K562 (cell line): ENCODE data around the gene PPP1R9B. TPM values are rescaled to one million over a fixed set of nuclear protein-coding genes. Genes with fewer than 3 reads are reported as not detected.

ENCODE experiments used
- ATAC-seq: fragments of 200-7000 bp; cut with Tn5 transposase; 3 replicates; pipeline ENCODE4 v1.9.1; 2020; ENCODE audit warnings: moderate library complexity
- BruUV-seq: library from RNA; stranded (reverse); fragments of 400-500 nt; replicated peaks from 2 replicates; lab custom pipeline; 2021; lab: Mats Ljungman, UMichigan
- CTCF ChIA-PET: fragments of 300-600 bp; formaldehyde crosslinking; extraction: SDS; loops from one replicate; lab custom pipeline; 2021; ENCODE audit warnings: low intra/inter-chr PET ratio; lab: Yijun Ruan, JAX
- POLR2A ChIA-PET: fragments of 300-600, 350-650 bp; sonication (Branson Sonifier 250); formaldehyde crosslinking; extraction: SDS; loops from one replicate; lab custom pipeline; 2021; ENCODE audit warnings: antibody characterized with exemption, inconsistent platforms; lab: Yijun Ruan, JAX
- DNase-seq, 4 experiments: peaks; one replicate each; pipeline versions ENCODE4 v3.0.0 to v3.0.0-alpha.2; 2011 to 2018; ENCODE audit warnings: low spot score in 3 of 4, mixed read lengths in 3 of 4; ENCODE audit errors: extremely low read depth in 1 of 4
- FAIRE-seq: peaks from 2 replicates; lab custom pipeline; 2011; peaks lifted over from hg19 to GRCh38; lab: Jason Lieb, UNC
- H2AFZ ChIP-seq: 2 replicates; pipeline ENCODE4 v1.6.0; 2011; ENCODE audit warnings: low read depth, low read length, control low read depth, inconsistent platforms
- H3K27ac ChIP-seq: fragments of 200-600 bp; 3 replicates; pipeline ENCODE4 v1.8.0; 2011; ENCODE audit warnings: low read depth, mild to moderate bottlenecking, control low read depth, inconsistent platforms, low read length, moderate library complexity, mixed read lengths; ENCODE audit errors: extremely low read depth
- H3K27me3 ChIP-seq, 2 experiments: fragments of 300-600 bp in 1 of 2; 2 replicates in 1 of 2; 3 replicates in 1 of 2; pipeline versions ENCODE4 v1.6.0 to v1.8.0; 2011; ENCODE audit warnings: inconsistent platforms in 2 of 2, low read length in 2 of 2, mild to moderate bottlenecking in 1 of 2, mixed read lengths in 1 of 2, moderate library complexity in 1 of 2; ENCODE audit not compliant: control insufficient read depth in 2 of 2, insufficient read depth in 2 of 2
- H3K36me3 ChIP-seq: fragments of 300-600 bp; 3 replicates; pipeline ENCODE4 v1.8.0; 2011; ENCODE audit warnings: mild to moderate bottlenecking, low read length, inconsistent platforms; ENCODE audit not compliant: control insufficient read depth, insufficient read depth
- H3K4me1 ChIP-seq, 2 experiments: fragments of 200-600 bp in 1 of 2; replicated peaks in 1 of 2; 2 replicates in 1 of 2; 3 replicates in 1 of 2; pipeline versions ENCODE4 v1.5.1 to v1.8.0; 2011; ENCODE audit warnings: inconsistent platforms in 2 of 2, low read length in 2 of 2, mild to moderate bottlenecking in 1 of 2, mixed read lengths in 1 of 2, moderate library complexity in 1 of 2; ENCODE audit not compliant: control insufficient read depth in 2 of 2, insufficient read depth in 2 of 2
- H3K4me2 ChIP-seq: 2 replicates; pipeline ENCODE4 v1.6.1; 2011; ENCODE audit warnings: low read length, control low read depth, inconsistent platforms, mixed read lengths; ENCODE audit not compliant: insufficient read depth
- H3K4me3 ChIP-seq: fragments of 200-600 bp; sonication (generic), shearing (Covaris generic); 2 replicates; pipeline ENCODE4 v1.5.1; 2016; ENCODE audit warnings: control low read depth, inconsistent platforms
- H3K79me2 ChIP-seq: fragments of 200-600 bp; 3 replicates; pipeline ENCODE4 v1.8.0; 2011; ENCODE audit warnings: low read length, inconsistent platforms; ENCODE audit not compliant: control insufficient read depth, insufficient read depth
- H3K9ac ChIP-seq, 2 experiments: 2 replicates each; pipeline versions ENCODE4 v1.6.0 to v1.6.1; 2011; ENCODE audit warnings: low read depth in 2 of 2, low read length in 2 of 2, control low read depth in 1 of 2, inconsistent platforms in 1 of 2, mild to moderate bottlenecking in 1 of 2, mixed read lengths in 1 of 2; ENCODE audit not compliant: insufficient read depth in 1 of 2
- H3K9me1 ChIP-seq: one replicate; pipeline ENCODE4 v1.6.0; 2011; ENCODE audit warnings: inconsistent platforms, mild to moderate bottlenecking, low read length, moderate library complexity; ENCODE audit not compliant: control insufficient read depth, insufficient read depth
- H3K9me3 ChIP-seq: replicated peaks from 2 replicates; pipeline ENCODE4 v1.5.1; 2011; ENCODE audit warnings: low read depth, low read length, inconsistent platforms; ENCODE audit not compliant: control insufficient read depth, insufficient read depth
- H4K20me1 ChIP-seq: replicated peaks from 2 replicates; pipeline ENCODE4 v1.6.1; 2011; ENCODE audit warnings: low read length, inconsistent platforms, mixed read lengths; ENCODE audit not compliant: control insufficient read depth, insufficient read depth
- BCOR ChIP-seq: fragments of 450-650 bp; IDR thresholded peaks from 2 replicates; pipeline ENCODE4 v1.6.1; 2016
- BRF1 ChIP-seq: IDR thresholded peaks from 3 replicates; pipeline ENCODE4 v1.6.1; 2011; ENCODE audit warnings: borderline replicate concordance, mild to moderate bottlenecking; ENCODE audit not compliant: insufficient read length; ENCODE audit errors: extremely low read depth
- CREBBP ChIP-seq: IDR thresholded peaks from one replicate; pipeline ENCODE4 v1.6.1; 2012; ENCODE audit warnings: low read depth, mild to moderate bottlenecking, control low read depth, inconsistent platforms, low read length
- CTBP1 ChIP-seq: fragments of 450-650 bp; IDR thresholded peaks from 2 replicates; pipeline ENCODE4 v1.6.1; 2016; ENCODE audit warnings: borderline replicate concordance
- ELF2 ChIP-seq: fragments of 250-450 bp; sonication (Bioruptor Pico); IDR thresholded peaks from 2 replicates; pipeline ENCODE4 v1.5.0; 2021; ENCODE audit warnings: mild to moderate bottlenecking
- OTX1 ChIP-seq: fragments of 450-650 bp; formaldehyde crosslinking; IDR thresholded peaks from 2 replicates; pipeline ENCODE4 v1.4.0; 2022; ENCODE audit warnings: mild to moderate bottlenecking
- RBM39 ChIP-seq: fragments of 200-400 bp; formaldehyde crosslinking; optimal IDR thresholded peaks from 2 replicates; pipeline ENCODE3; 2018; ENCODE audit warnings: low read depth, low read length
- SRSF9 ChIP-seq: fragments of 200-400 bp; formaldehyde crosslinking; IDR thresholded peaks from 2 replicates; pipeline ENCODE4 v1.6.1; 2017; ENCODE audit warnings: low read depth, low read length, borderline replicate concordance
- ZNF311 ChIP-seq: fragments of 250-450 bp; sonication (Bioruptor Pico); IDR thresholded peaks from 2 replicates; pipeline ENCODE4 v1.4.0; 2020; ENCODE audit warnings: mild to moderate bottlenecking, moderate library complexity
- WGBS: fragments of 100-300 bp; shearing (Covaris generic); methylation state at CpG from one replicate; pipeline ENCODE4 v1.1.6; 2016; ENCODE audit warnings: low coverage, mixed read lengths; ENCODE audit not compliant: insufficient coverage; ENCODE audit errors: missing lambda C conversion rate; 5-methylcytosine and 5-hydroxymethylcytosine counted together
- in situ Hi-C: fragments of 300-500 bp; cut with MboI; formaldehyde crosslinking; loops from 4 replicates; pipeline ENCODE4 v1.15.0; 2018; ENCODE audit warnings: inconsistent platforms, mixed read lengths
- intact Hi-C: fragments of 100-400 bp; cut with micrococcal nuclease; formaldehyde crosslinking; loops from 2 replicates; pipeline ENCODE4 v1.14.2; 2022
- polyA plus RNA-seq, 8 experiments: library from polyadenylated mRNA; depleted of rRNA in 4 of 8; stranded (reverse) in 5 of 8; unstranded in 3 of 8; fragments of >200 nt; fragmentation: Nextera tagmentation in 2 of 8; fragmentation: Illumina TruSeq in 1 of 8; extraction: Ambion mirVana in 2 of 8; extraction: Trizol in 1 of 8; gene quantifications; 2 replicates each; pipeline versions ENCODE4 v1.2.1 to v1.2.3, GENCODE V29; 2011 to 2014; ENCODE audit warnings: inconsistent platforms in 1 of 8, missing spikeins in 1 of 8
- total RNA-seq, 7 experiments: library from RNA; depleted of rRNA in 6 of 7; stranded (reverse); fragments of >200 nt in 6 of 7; fragmentation: Illumina TruSeq in 2 of 7; extraction: Trizol in 2 of 7; gene quantifications; 2 replicates each; pipeline versions ENCODE4 v1.2.1 to v1.2.3, GENCODE V29; 2011 to 2021; ENCODE audit warnings: low replicate concordance in 1 of 7
- TF ChIP-seq, protein P1 (sequence below): fragments of 150-350 bp; IDR thresholded peaks from 2 replicates; pipeline ENCODE4 v1.6.1; 2014; ENCODE audit warnings: low read depth, mild to moderate bottlenecking, low read length, borderline replicate concordance
- TF ChIP-seq, protein P2 (sequence below): fragments of 150-350 bp; conservative IDR thresholded peaks from 2 replicates; pipeline ENCODE4 v1.6.1; 2014; ENCODE audit warnings: low read length
- TF ChIP-seq, protein P3 (sequence below): fragments of 450-650 bp; formaldehyde crosslinking; IDR thresholded peaks from 2 replicates; pipeline ENCODE4 v1.4.0; 2022; ENCODE audit warnings: missing genetic modification characterization
- TF ChIP-seq, protein P4 (sequence below): IDR thresholded peaks from 2 replicates; pipeline ENCODE4 v1.6.1; 2016; ENCODE audit warnings: missing genetic modification characterization, missing compliant biosample characterization

Gene PPP1R9B
- total and polyA plus RNA-seq, 9 of the 15 experiments (the other 6 are each of a cell fraction or from before 2014, with no cell fraction given): 0.10 to 63.5 (median 24.7) TPM

DNA sequence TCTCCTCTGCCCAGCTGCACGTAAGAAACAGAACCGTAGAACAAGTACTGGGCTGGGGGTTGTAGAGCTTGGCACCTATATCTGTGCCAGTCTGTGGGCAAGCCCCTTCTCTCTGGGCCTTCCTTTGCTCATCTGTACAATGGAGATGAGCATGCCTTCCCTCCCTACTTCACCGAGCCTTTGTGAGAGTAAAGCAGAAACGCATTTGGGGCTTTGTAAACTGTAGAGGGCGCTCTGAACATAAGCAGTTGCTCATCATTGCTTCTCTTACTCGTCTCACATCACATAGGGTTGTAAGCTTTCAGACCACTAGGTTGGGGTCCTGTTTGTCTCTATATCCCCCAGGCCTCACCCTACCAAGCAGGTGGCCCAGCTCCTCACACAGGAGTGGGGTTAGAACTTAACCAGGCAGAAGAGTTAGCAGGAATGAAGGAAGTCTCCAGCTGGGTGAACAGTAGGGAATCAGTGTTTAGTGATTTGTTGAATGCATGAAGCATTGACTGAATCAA lies 35.6 kb downstream of the PPP1R9B start:
- BruUV-seq: no TSS peak
- ChIA-PET POLR2A (interaction anchor here (0.6 to 0.9 kb wide), 3 partner anchors 8 to 231 kb away, joined by 3 to 4 read pairs (median 4); partner anchors contain the start of gene XYLT2), CTCF (no interaction called here)
- H3K9me3 ChIP-seq: no peaks in the 10 kb centered on the region
- peaks cover 9% of the 10 kb centered on the region for H4K20me1 ChIP-seq
- H3K27me3 ChIP-seq: peaks cover 20 to 30% of the 10 kb centered on the region in 2 experiments; a peak in 4 of 5 replicates
- no peak overlapping the region for H2AFZ ChIP-seq
- WGBS: 9% methylated on average over 6 of the region's 6 CpGs
- ATAC-seq: peak; percentile 64
- H3K9me1 ChIP-seq: no peaks in the 10 kb centered on the region
- H3K4me2 ChIP-seq: no peak overlapping the region
- intact Hi-C loops: loop anchor here (1.0 to 2.0 kb wide), 2 partner anchors 46 to 84 kb away; no protein-coding TSS in a partner anchor
- H3K9ac ChIP-seq: no peak overlapping the region
- peak in 3 of 4 experiments; percentile 38 to 76 (median 54) for DNase-seq
- H3K79me2 ChIP-seq: no peaks in the 10 kb centered on the region
- peaks cover 0 to 42% of the 10 kb centered on the region in 2 experiments for H3K4me1 ChIP-seq
- H3K27ac ChIP-seq: no peak overlapping the region
- FAIRE-seq: peak; percentile 92
- no peak overlapping the region for H3K4me3 ChIP-seq
- H3K36me3 ChIP-seq: no peaks in the 10 kb centered on the region
- in situ Hi-C loops: no loop called here
- no peak for TF ChIP-seq OTX1
- TF ChIP-seq RBM39: no peak
- 0 out of 2 replicates have a peak, but pooled peaks have one; percentile 35 for TF ChIP-seq ELF2
- TF ChIP-seq, protein P1, sequence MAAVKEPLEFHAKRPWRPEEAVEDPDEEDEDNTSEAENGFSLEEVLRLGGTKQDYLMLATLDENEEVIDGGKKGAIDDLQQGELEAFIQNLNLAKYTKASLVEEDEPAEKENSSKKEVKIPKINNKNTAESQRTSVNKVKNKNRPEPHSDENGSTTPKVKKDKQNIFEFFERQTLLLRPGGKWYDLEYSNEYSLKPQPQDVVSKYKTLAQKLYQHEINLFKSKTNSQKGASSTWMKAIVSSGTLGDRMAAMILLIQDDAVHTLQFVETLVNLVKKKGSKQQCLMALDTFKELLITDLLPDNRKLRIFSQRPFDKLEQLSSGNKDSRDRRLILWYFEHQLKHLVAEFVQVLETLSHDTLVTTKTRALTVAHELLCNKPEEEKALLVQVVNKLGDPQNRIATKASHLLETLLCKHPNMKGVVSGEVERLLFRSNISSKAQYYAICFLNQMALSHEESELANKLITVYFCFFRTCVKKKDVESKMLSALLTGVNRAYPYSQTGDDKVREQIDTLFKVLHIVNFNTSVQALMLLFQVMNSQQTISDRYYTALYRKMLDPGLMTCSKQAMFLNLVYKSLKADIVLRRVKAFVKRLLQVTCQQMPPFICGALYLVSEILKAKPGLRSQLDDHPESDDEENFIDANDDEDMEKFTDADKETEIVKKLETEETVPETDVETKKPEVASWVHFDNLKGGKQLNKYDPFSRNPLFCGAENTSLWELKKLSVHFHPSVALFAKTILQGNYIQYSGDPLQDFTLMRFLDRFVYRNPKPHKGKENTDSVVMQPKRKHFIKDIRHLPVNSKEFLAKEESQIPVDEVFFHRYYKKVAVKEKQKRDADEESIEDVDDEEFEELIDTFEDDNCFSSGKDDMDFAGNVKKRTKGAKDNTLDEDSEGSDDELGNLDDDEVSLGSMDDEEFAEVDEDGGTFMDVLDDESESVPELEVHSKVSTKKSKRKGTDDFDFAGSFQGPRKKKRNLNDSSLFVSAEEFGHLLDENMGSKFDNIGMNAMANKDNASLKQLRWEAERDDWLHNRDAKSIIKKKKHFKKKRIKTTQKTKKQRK: no peak
- TF ChIP-seq CREBBP: no peak
- TF ChIP-seq CTBP1: peak; percentile 42; the same call in 1 of the 2 replicates
- TF ChIP-seq, protein P2, sequence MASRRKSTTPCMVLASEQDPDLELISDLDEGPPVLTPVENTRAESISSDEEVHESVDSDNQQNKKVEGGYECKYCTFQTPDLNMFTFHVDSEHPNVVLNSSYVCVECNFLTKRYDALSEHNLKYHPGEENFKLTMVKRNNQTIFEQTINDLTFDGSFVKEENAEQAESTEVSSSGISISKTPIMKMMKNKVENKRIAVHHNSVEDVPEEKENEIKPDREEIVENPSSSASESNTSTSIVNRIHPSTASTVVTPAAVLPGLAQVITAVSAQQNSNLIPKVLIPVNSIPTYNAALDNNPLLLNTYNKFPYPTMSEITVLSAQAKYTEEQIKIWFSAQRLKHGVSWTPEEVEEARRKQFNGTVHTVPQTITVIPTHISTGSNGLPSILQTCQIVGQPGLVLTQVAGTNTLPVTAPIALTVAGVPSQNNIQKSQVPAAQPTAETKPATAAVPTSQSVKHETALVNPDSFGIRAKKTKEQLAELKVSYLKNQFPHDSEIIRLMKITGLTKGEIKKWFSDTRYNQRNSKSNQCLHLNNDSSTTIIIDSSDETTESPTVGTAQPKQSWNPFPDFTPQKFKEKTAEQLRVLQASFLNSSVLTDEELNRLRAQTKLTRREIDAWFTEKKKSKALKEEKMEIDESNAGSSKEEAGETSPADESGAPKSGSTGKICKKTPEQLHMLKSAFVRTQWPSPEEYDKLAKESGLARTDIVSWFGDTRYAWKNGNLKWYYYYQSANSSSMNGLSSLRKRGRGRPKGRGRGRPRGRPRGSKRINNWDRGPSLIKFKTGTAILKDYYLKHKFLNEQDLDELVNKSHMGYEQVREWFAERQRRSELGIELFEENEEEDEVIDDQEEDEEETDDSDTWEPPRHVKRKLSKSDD: no peak
- no peak for TF ChIP-seq SRSF9
- TF ChIP-seq ZNF311 (CRISPR knock-in tag): no peak
- TF ChIP-seq BRF1: no peak
- TF ChIP-seq BCOR: 0 out of 2 replicates have a peak, but pooled peaks have one; percentile 5
- TF ChIP-seq, protein P3, sequence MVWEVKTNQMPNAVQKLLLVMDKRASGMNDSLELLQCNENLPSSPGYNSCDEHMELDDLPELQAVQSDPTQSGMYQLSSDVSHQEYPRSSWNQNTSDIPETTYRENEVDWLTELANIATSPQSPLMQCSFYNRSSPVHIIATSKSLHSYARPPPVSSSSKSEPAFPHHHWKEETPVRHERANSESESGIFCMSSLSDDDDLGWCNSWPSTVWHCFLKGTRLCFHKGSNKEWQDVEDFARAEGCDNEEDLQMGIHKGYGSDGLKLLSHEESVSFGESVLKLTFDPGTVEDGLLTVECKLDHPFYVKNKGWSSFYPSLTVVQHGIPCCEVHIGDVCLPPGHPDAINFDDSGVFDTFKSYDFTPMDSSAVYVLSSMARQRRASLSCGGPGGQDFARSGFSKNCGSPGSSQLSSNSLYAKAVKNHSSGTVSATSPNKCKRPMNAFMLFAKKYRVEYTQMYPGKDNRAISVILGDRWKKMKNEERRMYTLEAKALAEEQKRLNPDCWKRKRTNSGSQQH: no peak
- TF ChIP-seq, protein P4, sequence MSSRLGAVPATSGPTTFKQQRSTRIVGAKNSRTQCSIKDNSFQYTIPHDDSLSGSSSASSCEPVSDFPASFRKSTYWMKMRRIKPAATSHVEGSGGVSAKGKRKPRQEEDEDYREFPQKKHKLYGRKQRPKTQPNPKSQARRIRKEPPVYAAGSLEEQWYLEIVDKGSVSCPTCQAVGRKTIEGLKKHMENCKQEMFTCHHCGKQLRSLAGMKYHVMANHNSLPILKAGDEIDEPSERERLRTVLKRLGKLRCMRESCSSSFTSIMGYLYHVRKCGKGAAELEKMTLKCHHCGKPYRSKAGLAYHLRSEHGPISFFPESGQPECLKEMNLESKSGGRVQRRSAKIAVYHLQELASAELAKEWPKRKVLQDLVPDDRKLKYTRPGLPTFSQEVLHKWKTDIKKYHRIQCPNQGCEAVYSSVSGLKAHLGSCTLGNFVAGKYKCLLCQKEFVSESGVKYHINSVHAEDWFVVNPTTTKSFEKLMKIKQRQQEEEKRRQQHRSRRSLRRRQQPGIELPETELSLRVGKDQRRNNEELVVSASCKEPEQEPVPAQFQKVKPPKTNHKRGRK (tag): no peak
